ENCODE data around the gene THRAP3. TPM values are rescaled to one million over a fixed set of nuclear protein-coding genes. Genes with fewer than 3 reads are reported as not detected.

The THRAP3 gene
- total RNA-seq, 1 experiment from 2014 or later = 55.7 TPM

GRCh38 chr1:36321119-36321951 lies 97.1 kb downstream of the THRAP3 start:
- no peaks in the 10 kb centered on the region for H3K9me2 ChIP-seq (replicated peaks; ENCODE audit: low read length)
- no peak for ATAC-seq
- intact Hi-C loops (cut with micrococcal nuclease) = no loop called here
- no peaks in the 10 kb centered on the region for H3K36me3 ChIP-seq (ENCODE audit: low read depth, low read length)
- no TSS peak for BruUV-seq (replicated peaks)
- no peaks in the 10 kb centered on the region for H3K79me2 ChIP-seq (ENCODE audit: low read length)
- no peaks in the 10 kb centered on the region for H4K20me1 ChIP-seq (ENCODE audit: low read length)
- H3K4me1 ChIP-seq (ENCODE audit: insufficient read depth, low read length) = peaks cover 9% of the 10 kb centered on the region
- H3K27me3 ChIP-seq (ENCODE audit: low read length) = no peaks in the 10 kb centered on the region
- ChIA-PET CTCF (interaction anchor here (0.6 kb wide), 1 partner anchor 21 kb away, joined by 3 read pairs; no protein-coding TSS in a partner anchor), POLR2A (ENCODE audit: unreplicated experiment) (no interaction called here)
- H3K9me3 ChIP-seq (ENCODE audit: low read length) = no peaks in the 10 kb centered on the region
- no peak overlapping the region for H2AFZ ChIP-seq (ENCODE audit: low read length)
- no peak overlapping the region for H3K4me3 ChIP-seq (ENCODE audit: low read length)
- no peak for DNase-seq
- H3K27ac ChIP-seq (ENCODE audit: low read length) = no peak overlapping the region
- no peak overlapping the region for H3K4me2 ChIP-seq (ENCODE audit: low read length)
- TF ChIP-seq EZH2phosphoT487 (IDR thresholded peaks at IDR 0.05; ENCODE audit: borderline replicate concordance, low read length) (no peak), EZH2 (IDR thresholded peaks at IDR 0.05; ENCODE audit: low read length, unreplicated experiment) (no peak), CTCF (conservative IDR thresholded peaks at IDR 0.05; ENCODE audit: low read depth, low read length) (no peak)
- H3F3A ChIP-seq (ENCODE audit: low read length, unreplicated experiment) = no peaks in the 10 kb centered on the region
- H3K9ac ChIP-seq (ENCODE audit: low read length) = no peak overlapping the region

GRCh38 chr1:36322041-36322785 lies 98.0 kb downstream of the THRAP3 start:
- intact Hi-C loops (cut with micrococcal nuclease) = no loop called here
- no peaks in the 10 kb centered on the region for H3K9me2 ChIP-seq (replicated peaks; ENCODE audit: low read length)
- ATAC-seq (no peak), DNase-seq (no peak)
- TF ChIP-seq EZH2 (IDR thresholded peaks at IDR 0.05; ENCODE audit: low read length, unreplicated experiment) = no peak
- TF ChIP-seq CTCF (conservative IDR thresholded peaks at IDR 0.05; ENCODE audit: low read depth, low read length) = no peak
- TF ChIP-seq EZH2phosphoT487 (IDR thresholded peaks at IDR 0.05; ENCODE audit: borderline replicate concordance, low read length) = no peak
- BruUV-seq (replicated peaks) = TSS peak; percentile 36
- no peaks in the 10 kb centered on the region for H3K9me3 ChIP-seq (ENCODE audit: low read length)
- H3K9ac ChIP-seq (ENCODE audit: low read length) = no peak overlapping the region
- H3K4me1 ChIP-seq (ENCODE audit: insufficient read depth, low read length) = peaks cover 16% of the 10 kb centered on the region
- H3K4me3 ChIP-seq (ENCODE audit: low read length) = no peak overlapping the region
- POLR2A ChIA-PET (ENCODE audit: unreplicated experiment) = no interaction called here
- no peak overlapping the region for H2AFZ ChIP-seq (ENCODE audit: low read length)
- H4K20me1 ChIP-seq (ENCODE audit: low read length) = no peaks in the 10 kb centered on the region
- CTCF ChIA-PET = interaction anchor here (0.6 kb wide), 1 partner anchor 22 kb away, joined by 3 read pairs; no protein-coding TSS in a partner anchor
- H3K27me3 ChIP-seq (ENCODE audit: low read length) = no peaks in the 10 kb centered on the region
- no peak overlapping the region for H3K27ac ChIP-seq (ENCODE audit: low read length)
- H3F3A ChIP-seq (ENCODE audit: low read length, unreplicated experiment) = no peaks in the 10 kb centered on the region
- peak overlapping the region; percentile 95; the same call in 1 of the 2 replicates for H3K4me2 ChIP-seq (ENCODE audit: low read length)
- H3K79me2 ChIP-seq (ENCODE audit: low read length) = no peaks in the 10 kb centered on the region
- H3K36me3 ChIP-seq (ENCODE audit: low read depth, low read length) = no peaks in the 10 kb centered on the region

All from PC-3 (cell line).